GM21717 (cell line): Measurements from ENCODE around the gene SPRR5.
A peak's percentile ranks its signal among the peaks of the same experiment; 100 is the strongest.

Source experiments
- ATAC-seq: cut with Tn5 transposase; IDR thresholded peaks from one replicate; pipeline ENCODE4 v1.9.1; 2021; ENCODE audit warnings: mild to moderate bottlenecking, moderate library complexity; ENCODE audit not compliant: unreplicated experiment

SPRR5 gene

GRCh38 chr1:152942161-152942560, 4.8 kb upstream of the SPRR5 start:
- no peak for ATAC-seq

GRCh38 chr1:152946248-152946647, 758 bp upstream of the SPRR5 start:
- no peak for ATAC-seq

DNA sequence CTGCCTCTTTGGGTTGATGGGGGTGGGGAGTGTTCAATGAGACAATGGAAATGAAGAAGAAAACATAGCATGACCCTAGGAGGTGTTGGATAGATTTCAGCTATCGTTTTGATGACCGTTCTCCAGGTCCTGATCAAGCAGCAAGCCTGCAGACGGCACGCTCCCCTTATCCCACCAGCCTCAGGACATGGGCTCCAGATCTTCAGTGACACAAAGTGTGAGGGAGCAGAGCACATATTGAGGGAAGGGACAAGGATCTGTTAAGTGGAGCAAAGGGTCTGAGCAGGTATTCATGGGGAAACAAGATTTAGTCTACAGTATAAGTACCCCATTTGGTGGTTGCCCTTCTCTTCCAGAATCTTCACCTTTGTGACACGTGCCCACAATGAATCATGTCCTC, 4.7 kb downstream of the SPRR5 start:
- ATAC-seq: no peak

DNA sequence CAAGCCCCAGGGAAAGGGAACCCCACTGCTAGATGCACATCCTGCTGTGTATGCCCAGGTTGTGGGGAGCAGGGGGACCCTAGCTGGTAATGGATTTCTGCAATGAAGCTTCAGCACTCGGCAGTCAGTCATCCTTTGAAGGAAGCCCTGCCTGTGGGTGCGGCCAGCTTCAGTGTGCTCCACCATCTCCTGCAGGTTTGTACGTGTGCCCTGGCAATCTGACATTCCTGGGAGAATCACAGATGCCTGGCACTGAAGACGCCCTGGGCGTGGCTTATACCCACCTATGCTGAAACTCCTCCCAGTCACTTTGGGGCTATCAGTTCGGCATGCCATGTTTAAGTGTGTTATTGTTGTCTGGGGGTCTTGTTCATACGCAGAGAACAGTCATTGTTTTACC, 6.8 kb downstream of the SPRR5 start:
- no peak for ATAC-seq

DNA sequence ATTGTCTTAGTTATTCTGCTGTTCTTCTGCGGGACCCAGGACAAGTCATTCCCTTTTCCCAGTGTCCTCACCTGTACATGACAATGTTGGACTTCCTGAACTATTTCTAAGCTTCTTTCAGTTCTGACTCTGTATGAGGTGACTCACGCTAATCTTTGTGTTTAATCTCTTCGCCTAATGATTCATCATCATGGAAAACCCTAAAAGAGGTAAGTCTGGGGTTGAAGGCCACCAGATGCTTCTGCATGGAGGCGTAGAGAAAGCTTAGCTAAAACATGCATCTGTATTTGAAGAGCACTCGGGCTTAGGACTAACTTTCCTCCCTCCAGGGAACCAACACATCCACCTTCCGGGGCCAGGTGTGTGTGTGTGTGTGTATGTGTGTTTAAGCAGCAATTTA, 7.4 kb downstream of the SPRR5 start:
- ATAC-seq: no peak

DNA sequence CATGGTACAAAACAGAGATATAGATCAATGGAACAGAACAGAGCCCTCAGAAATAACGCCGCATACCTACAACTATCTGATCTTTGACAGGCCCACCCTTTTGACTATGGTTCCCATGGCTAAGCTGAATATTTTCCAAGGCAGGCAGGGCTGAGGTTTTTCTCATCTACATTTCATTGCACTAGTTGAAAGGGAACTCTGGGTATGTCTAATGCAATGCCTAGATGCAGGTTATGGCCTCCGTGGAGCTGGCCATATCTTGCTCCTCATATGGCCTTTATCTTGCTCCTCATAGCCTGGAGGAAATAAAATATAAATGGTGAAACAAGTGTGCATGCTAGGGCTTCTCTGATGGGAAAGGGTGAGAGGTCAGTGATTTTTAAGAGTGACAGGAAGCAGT, 10.6 kb downstream of the SPRR5 start:
- no peak for ATAC-seq

DNA sequence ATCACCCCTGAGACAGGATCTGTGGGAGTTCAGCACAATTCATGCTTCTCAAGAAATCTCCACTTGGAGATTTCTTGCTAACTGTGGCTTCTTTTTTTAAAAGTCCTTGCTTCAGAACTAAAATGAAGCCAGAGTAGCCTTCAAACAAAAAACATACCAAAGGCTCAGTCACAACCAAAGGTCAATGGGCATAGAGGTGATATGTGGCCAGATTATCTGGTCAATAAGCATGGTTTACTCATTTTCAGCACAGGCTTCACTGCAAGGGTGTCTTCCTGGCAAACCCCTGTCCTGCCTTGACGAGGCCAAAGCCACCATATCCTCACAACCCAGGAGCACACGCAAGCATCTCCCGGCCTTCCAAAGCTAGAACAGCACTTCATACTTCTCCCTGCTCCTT, 12.3 kb downstream of the SPRR5 start:
- ATAC-seq: no peak

- no peak for ATAC-seq
These were observed 12.9 kb downstream of the SPRR5 start for GRCh38 chr1:152959801-152960451.

- no peak for ATAC-seq
These were observed 13.5 kb downstream of the SPRR5 start for GRCh38 chr1:152960452-152961044.

- no peak for ATAC-seq
These were observed 14.4 kb downstream of the SPRR5 start for GRCh38 chr1:152961226-152961891.

- no peak for ATAC-seq
These were observed 15.9 kb downstream of the SPRR5 start for GRCh38 chr1:152962876-152963415.

DNA sequence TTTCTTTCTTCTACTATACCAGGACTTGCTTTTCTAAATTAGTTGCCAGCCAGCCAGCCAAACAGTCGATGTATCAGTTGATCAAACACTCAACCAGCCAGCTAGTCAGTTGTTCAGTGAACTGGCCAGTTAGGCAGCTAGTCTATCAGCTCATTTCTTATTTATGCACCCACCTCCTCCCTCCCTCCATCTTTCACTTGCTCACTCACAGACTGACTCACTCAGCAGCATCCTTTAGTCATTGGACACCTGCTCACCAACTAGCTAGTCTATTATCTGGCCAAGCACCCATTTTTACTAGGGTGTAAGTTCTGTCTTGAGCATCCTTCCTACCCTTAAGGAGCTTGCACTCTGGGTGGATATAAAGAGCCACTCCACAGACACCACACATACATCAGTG, 17.5 kb downstream of the SPRR5 start:
- no peak for ATAC-seq

- no peak for ATAC-seq
These were observed 18.8 kb downstream of the SPRR5 start for GRCh38 chr1:152965853-152966252.

- ATAC-seq: no peak
These were observed 20.2 kb downstream of the SPRR5 start for GRCh38 chr1:152967201-152967600.

GRCh38 chr1:152968248-152968647, 21.2 kb downstream of the SPRR5 start:
- peak; percentile 81 for ATAC-seq

- ATAC-seq: no peak
These were observed 22.0 kb downstream of the SPRR5 start for GRCh38 chr1:152969036-152969435.

GRCh38 chr1:152970495-152970894, 23.5 kb downstream of the SPRR5 start, which contains the start of gene SPRR4:
Gene SPRR4 (plus strand): TSS chr1:152970648. CDS start chr1:152971891, 1,243 bp downstream.
- ATAC-seq: no peak

DNA sequence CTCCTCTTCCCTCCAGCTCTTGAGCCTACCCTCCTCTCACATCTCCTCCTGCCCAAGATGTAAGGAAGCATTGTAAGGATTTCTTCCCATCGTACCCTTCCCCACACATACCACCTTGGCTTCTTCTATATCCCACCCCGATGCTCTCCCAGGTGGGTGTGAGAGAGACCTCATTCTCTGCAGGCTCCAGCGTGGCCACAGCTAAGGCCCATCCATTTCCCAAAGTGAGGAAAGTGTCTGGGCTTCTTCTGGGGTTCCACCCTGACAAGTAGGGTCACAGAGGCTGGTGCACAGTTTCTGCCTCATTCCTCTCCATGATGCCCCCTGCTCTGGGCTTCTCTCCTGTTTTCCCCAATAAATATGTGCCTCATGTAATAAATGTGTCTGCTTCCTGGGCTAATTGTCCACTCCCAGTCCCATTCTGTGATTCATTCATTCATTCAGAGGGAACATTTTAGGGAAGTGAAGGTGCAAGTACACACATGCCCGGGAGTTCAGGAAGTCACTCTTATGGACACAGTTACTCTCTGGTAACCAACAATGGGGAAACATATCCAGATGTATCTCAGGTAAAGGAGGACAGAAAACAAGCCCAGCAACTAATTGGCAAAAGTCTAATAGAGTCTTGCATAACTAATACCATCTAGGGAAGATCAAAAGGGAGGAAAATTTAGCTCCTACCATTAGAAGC, 25.3 kb downstream of the SPRR5 start:
- no peak for ATAC-seq

- ATAC-seq: no peak
These were observed 29.7 kb downstream of the SPRR5 start for GRCh38 chr1:152976688-152977087.

GRCh38 chr1:152977614-152978013, 30.6 kb downstream of the SPRR5 start:
- no peak for ATAC-seq

DNA sequence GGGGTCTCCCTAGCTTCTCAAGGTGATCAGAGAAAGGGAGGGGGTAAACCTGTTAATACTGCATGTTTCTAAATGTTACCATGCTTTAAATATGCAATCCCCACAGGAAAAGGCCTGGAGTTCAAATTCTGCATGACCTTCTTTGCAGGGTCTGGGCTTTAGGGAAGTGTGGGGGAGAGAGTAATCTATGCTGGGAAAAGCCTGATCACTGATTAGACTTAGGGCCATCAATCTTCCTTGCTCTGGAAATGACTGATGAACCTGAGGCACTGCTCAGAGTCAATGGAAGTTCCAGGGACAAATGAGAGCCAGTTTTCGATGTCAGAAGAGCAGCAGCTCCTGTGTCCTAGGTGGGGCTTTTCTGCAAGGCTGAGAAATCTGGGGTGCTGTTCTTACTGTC, 33.7 kb downstream of the SPRR5 start:
- ATAC-seq: no peak
